ENCODE results near the gene MALT1.

DNA sequence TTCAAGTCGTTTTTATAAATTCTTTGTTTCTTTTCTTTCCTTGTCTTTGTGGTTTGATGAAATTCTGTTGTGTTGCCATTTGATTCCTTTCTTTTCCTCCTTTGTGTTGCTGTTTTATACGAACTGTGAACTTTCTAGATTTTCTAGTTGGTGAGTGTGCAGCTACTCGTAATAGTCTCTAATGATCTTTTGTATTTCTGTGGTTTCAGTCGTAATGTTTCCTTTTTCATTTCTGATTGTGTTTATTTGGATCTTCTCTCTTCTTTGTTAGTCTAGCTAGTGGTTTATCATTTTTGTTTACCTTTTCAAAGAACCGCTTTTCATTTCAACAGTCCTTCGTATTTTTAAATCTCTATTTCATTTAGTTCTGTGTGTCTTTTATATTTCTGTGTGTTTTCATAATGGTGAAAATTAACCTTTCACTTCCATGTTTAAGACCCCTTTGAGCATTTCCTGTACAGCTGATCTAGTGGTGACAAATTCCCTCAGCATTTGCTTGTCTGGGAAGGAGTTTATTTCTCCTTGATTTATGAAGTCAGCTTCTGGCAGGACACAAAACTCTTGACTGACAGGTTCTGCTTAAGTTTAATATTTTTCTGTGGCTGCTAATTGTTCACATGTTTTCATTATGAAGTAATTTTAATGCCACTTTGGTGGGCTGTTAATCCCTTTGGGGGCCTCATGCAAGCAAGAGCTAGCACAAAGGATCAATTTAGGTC is 16.2 kb upstream of the MALT1 start:
- no peak for TF ChIP-seq EZH2phosphoT487 (IDR thresholded peaks at IDR 0.05)
- TF ChIP-seq EZH2 (IDR thresholded peaks at IDR 0.05): no peak
